ENCODE results near the gene HDAC1. TPM values are rescaled to one million over a fixed set of nuclear protein-coding genes. Genes with fewer than 3 reads are reported as not detected.
A peak's percentile ranks its signal among the peaks of the same experiment; 100 is the strongest.
"Not testable (repeated sequence)": the region's sequence is repeated elsewhere in the genome, so short reads cannot be mapped to it uniquely, and the experiment has no call there.

The HDAC1 gene
- total RNA-seq, 1 experiment from 2014 or later, result 98.3 TPM

GRCh38 chr1:32269744-32270143 lies 22.1 kb upstream of the HDAC1 start:
- Histone ChIP-seq H3K27me3 (no peaks in the 10 kb centered on the region), H3K9me3 (no peaks in the 10 kb centered on the region), H3K36me3 (no peaks in the 10 kb centered on the region), H3K4me3 (no peak overlapping the region)
- DNase-seq, result no peak

- Histone ChIP-seq H3K4me3 (no peak overlapping the region), H3K27me3 (no peaks in the 10 kb centered on the region), H3K36me3 (no peaks in the 10 kb centered on the region), H3K9me3 (no peaks in the 10 kb centered on the region)
- DNase-seq, result no peak
These were observed 19.1 kb upstream of the HDAC1 start for GRCh38 chr1:32272557-32273390.

GRCh38 chr1:32273391-32274208 lies 18.3 kb upstream of the HDAC1 start:
- H3K36me3 ChIP-seq, result no peaks in the 10 kb centered on the region
- H3K27me3 ChIP-seq, result no peaks in the 10 kb centered on the region
- no peaks in the 10 kb centered on the region for H3K9me3 ChIP-seq
- no peak for DNase-seq
- H3K4me3 ChIP-seq, result no peak overlapping the region

- Histone ChIP-seq H3K9me3 (no peaks in the 10 kb centered on the region), H3K27me3 (no peaks in the 10 kb centered on the region), H3K4me3 (no peak overlapping the region), H3K36me3 (no peaks in the 10 kb centered on the region)
- DNase-seq, result no peak
These were observed 17.1 kb upstream of the HDAC1 start for GRCh38 chr1:32274646-32275340.

GRCh38 chr1:32275424-32275823 lies 16.5 kb upstream of the HDAC1 start:
- Histone ChIP-seq H3K4me3 (no peak overlapping the region), H3K27me3 (no peaks in the 10 kb centered on the region), H3K36me3 (no peaks in the 10 kb centered on the region), H3K9me3 (no peaks in the 10 kb centered on the region)
- DNase-seq, result no peak

GRCh38 chr1:32276032-32276782 lies 15.7 kb upstream of the HDAC1 start:
- H3K27me3 ChIP-seq, result no peaks in the 10 kb centered on the region
- DNase-seq, result no peak
- H3K9me3 ChIP-seq, result no peaks in the 10 kb centered on the region

GRCh38 chr1:32284777-32285176 lies 7.1 kb upstream of the HDAC1 start:
- DNase-seq, H3K9me3 ChIP-seq, H3K36me3 ChIP-seq, H3K4me3 ChIP-seq, H3K27me3 ChIP-seq: not testable (repeated sequence)

More at GRCh38 chr1:32276032-32276782, 15.7 kb upstream of the HDAC1 start:
- Histone ChIP-seq H3K36me3 (no peaks in the 10 kb centered on the region), H3K4me3 (no peak overlapping the region)

GRCh38 chr1:32285658-32286057 lies 6.2 kb upstream of the HDAC1 start:
- H3K27me3 ChIP-seq, result no peaks in the 10 kb centered on the region
- no peaks in the 10 kb centered on the region for H3K9me3 ChIP-seq
- no peak for DNase-seq
- H3K4me3 ChIP-seq, result no peak overlapping the region
- H3K36me3 ChIP-seq, result no peaks in the 10 kb centered on the region

GRCh38 chr1:32286763-32287162 lies 5.1 kb upstream of the HDAC1 start:
- Histone ChIP-seq H3K4me3 (no peak overlapping the region), H3K27me3 (no peaks in the 10 kb centered on the region), H3K36me3 (no peaks in the 10 kb centered on the region), H3K9me3 (no peaks in the 10 kb centered on the region)
- no peak for DNase-seq

- DNase-seq, result no peak
- Histone ChIP-seq H3K9me3 (no peaks in the 10 kb centered on the region), H3K4me3 (no peak overlapping the region), H3K36me3 (peaks cover 3% of the 10 kb centered on the region; the same call in 1 of the 2 replicates), H3K27me3 (no peaks in the 10 kb centered on the region)
These were observed 2.6 kb upstream of the HDAC1 start for GRCh38 chr1:32289256-32289655.

- DNase-seq, result peak; percentile 38
- peaks cover 3% of the 10 kb centered on the region for H3K36me3 ChIP-seq
- no peaks in the 10 kb centered on the region for H3K9me3 ChIP-seq
- H3K4me3 ChIP-seq, result peak overlapping the region; percentile 87
- no peaks in the 10 kb centered on the region for H3K27me3 ChIP-seq
These were observed 657 bp upstream of the HDAC1 start for GRCh38 chr1:32291145-32291707.

GRCh38 chr1:32298211-32298610 lies 6.3 kb downstream of the HDAC1 start:
- H3K4me3 ChIP-seq, H3K27me3 ChIP-seq, DNase-seq, H3K9me3 ChIP-seq: not testable (repeated sequence)
- peaks cover 16% of the 10 kb centered on the region for H3K36me3 ChIP-seq

GRCh38 chr1:32299327-32299726 lies 7.4 kb downstream of the HDAC1 start:
- Histone ChIP-seq H3K4me3 (no peak overlapping the region), H3K36me3 (peaks cover 26% of the 10 kb centered on the region), H3K9me3 (no peaks in the 10 kb centered on the region), H3K27me3 (no peaks in the 10 kb centered on the region)
- no peak for DNase-seq

GRCh38 chr1:32303358-32303757 lies 11.5 kb downstream of the HDAC1 start:
- Histone ChIP-seq H3K9me3 (peaks cover 4% of the 10 kb centered on the region), H3K27me3 (no peaks in the 10 kb centered on the region), H3K4me3 (no peak overlapping the region), H3K36me3 (peaks cover 44% of the 10 kb centered on the region)
- no peak for DNase-seq

- DNase-seq, result no peak
These were observed 12.2 kb downstream of the HDAC1 start for GRCh38 chr1:32303997-32304622.

GRCh38 chr1:32305310-32305709 lies 13.4 kb downstream of the HDAC1 start:
- no peak overlapping the region for H3K4me3 ChIP-seq
- no peaks in the 10 kb centered on the region for H3K27me3 ChIP-seq
- H3K36me3 ChIP-seq, result peaks cover 44% of the 10 kb centered on the region
- DNase-seq, result no peak
- peaks cover 4% of the 10 kb centered on the region for H3K9me3 ChIP-seq

More at GRCh38 chr1:32303997-32304622, 12.2 kb downstream of the HDAC1 start:
- Histone ChIP-seq H3K36me3 (peaks cover 44% of the 10 kb centered on the region), H3K27me3 (no peaks in the 10 kb centered on the region), H3K4me3 (no peak overlapping the region), H3K9me3 (peaks cover 4% of the 10 kb centered on the region)
